MCF 10A (cell line): ENCODE measurements around the gene CNN2. TPM values are rescaled to one million over a fixed set of nuclear protein-coding genes. Genes with fewer than 3 reads are reported as not detected.

Source experiments
- BruUV-seq: library from RNA; stranded (reverse); fragments of 400-500 nt; replicated peaks from 2 replicates; lab custom pipeline; 2021; lab: Mats Ljungman, UMichigan
- CTCF ChIA-PET: fragments of 300-600 bp; sonication (Branson Sonifier 250); formaldehyde crosslinking; extraction: SDS; loops from one replicate; lab custom pipeline; 2021; ENCODE audit warnings: antibody characterized with exemption, inconsistent platforms; lab: Yijun Ruan, JAX
- POLR2A ChIA-PET: fragments of 300-600, 350-650 bp; sonication (Branson Sonifier 250); formaldehyde crosslinking; extraction: SDS; loops from one replicate; lab custom pipeline; 2020; ENCODE audit warnings: antibody characterized with exemption, inconsistent platforms; lab: Yijun Ruan, JAX
- DNase-seq: peaks from one replicate; pipeline ENCODE4 v3.0.0-alpha.2; 2018; ENCODE audit not compliant: unreplicated experiment
- H3K27ac Mint-ChIP-seq: one replicate; pipeline ENCODE4 v1.8.0; 2022; ENCODE audit warnings: mild to moderate bottlenecking, low read depth, mixed read lengths; ENCODE audit not compliant: unreplicated experiment
- H3K27me3 Mint-ChIP-seq: one replicate; pipeline ENCODE4 v1.8.0; 2022; ENCODE audit warnings: mixed read lengths; ENCODE audit not compliant: insufficient read depth, unreplicated experiment
- H3K36me3 Mint-ChIP-seq: one replicate; pipeline ENCODE4 v1.8.0; 2022; ENCODE audit warnings: mild to moderate bottlenecking, moderate library complexity, mixed read lengths; ENCODE audit not compliant: insufficient read depth, unreplicated experiment
- H3K4me1 Mint-ChIP-seq: one replicate; pipeline ENCODE4 v1.8.0; 2022; ENCODE audit warnings: mixed read lengths; ENCODE audit not compliant: insufficient read depth, unreplicated experiment
- H3K4me3 Mint-ChIP-seq: one replicate; pipeline ENCODE4 v1.8.0; 2022; ENCODE audit warnings: mild to moderate bottlenecking, moderate library complexity, mixed read lengths; ENCODE audit not compliant: unreplicated experiment
- H3K9me3 Mint-ChIP-seq: one replicate; pipeline ENCODE4 v1.8.0; 2022; ENCODE audit warnings: mixed read lengths; ENCODE audit not compliant: unreplicated experiment
- intact Hi-C: fragments of 100-400 bp; cut with micrococcal nuclease; formaldehyde crosslinking; loops from 2 replicates; pipeline ENCODE4 v1.14.1; 2022
- total RNA-seq: library from RNA; stranded (reverse); gene quantifications from 2 replicates; pipeline ENCODE4 v1.2.3, GENCODE V29; 2022
- TF ChIP-seq, protein P1 (sequence below): fragments of 200-600 bp; IDR thresholded peaks from one replicate; pipeline ENCODE4 v1.8.0; 2022; ENCODE audit warnings: antibody characterized with exemption, mild to moderate bottlenecking; ENCODE audit not compliant: unreplicated experiment

Gene CNN2
- total RNA-seq, 1 experiment from 2014 or later, result 166 TPM

- H3K27me3 Mint-ChIP-seq, result no peaks in the 10 kb centered on the region
- TF ChIP-seq, protein P1, sequence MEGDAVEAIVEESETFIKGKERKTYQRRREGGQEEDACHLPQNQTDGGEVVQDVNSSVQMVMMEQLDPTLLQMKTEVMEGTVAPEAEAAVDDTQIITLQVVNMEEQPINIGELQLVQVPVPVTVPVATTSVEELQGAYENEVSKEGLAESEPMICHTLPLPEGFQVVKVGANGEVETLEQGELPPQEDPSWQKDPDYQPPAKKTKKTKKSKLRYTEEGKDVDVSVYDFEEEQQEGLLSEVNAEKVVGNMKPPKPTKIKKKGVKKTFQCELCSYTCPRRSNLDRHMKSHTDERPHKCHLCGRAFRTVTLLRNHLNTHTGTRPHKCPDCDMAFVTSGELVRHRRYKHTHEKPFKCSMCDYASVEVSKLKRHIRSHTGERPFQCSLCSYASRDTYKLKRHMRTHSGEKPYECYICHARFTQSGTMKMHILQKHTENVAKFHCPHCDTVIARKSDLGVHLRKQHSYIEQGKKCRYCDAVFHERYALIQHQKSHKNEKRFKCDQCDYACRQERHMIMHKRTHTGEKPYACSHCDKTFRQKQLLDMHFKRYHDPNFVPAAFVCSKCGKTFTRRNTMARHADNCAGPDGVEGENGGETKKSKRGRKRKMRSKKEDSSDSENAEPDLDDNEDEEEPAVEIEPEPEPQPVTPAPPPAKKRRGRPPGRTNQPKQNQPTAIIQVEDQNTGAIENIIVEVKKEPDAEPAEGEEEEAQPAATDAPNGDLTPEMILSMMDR, result no peak
- no peak overlapping the region for H3K27ac Mint-ChIP-seq
- peaks cover 14% of the 10 kb centered on the region for H3K4me1 Mint-ChIP-seq
- ChIA-PET POLR2A (interaction anchor here (0.7 kb wide), 1 partner anchor 141 kb away, joined by 3 read pairs; no protein-coding TSS in a partner anchor), CTCF (interaction anchor here (0.6 kb wide), 1 partner anchor 165 kb away, joined by 3 read pairs; no protein-coding TSS in a partner anchor)
- no peak for DNase-seq
- no TSS peak for BruUV-seq
- H3K36me3 Mint-ChIP-seq, result peaks cover 26% of the 10 kb centered on the region
- no peak overlapping the region for H3K4me3 Mint-ChIP-seq
- intact Hi-C loops, result no loop called here
- H3K9me3 Mint-ChIP-seq, result no peaks in the 10 kb centered on the region
Observed at GRCh38 chr19:1079566-1080111, 53.2 kb downstream of the CNN2 start.

- TF ChIP-seq, protein P1, result no peak
- Mint-ChIP-seq H3K27ac (no peak overlapping the region), H3K4me3 (no peak overlapping the region), H3K4me1 (peaks cover 12% of the 10 kb centered on the region), H3K27me3 (no peaks in the 10 kb centered on the region), H3K9me3 (no peaks in the 10 kb centered on the region), H3K36me3 (peaks cover 33% of the 10 kb centered on the region)
- BruUV-seq, result no TSS peak
- ChIA-PET CTCF (interaction anchor here (0.6 to 2.0 kb wide), 3 partner anchors 16 to 164 kb away, joined by 3 to 6 read pairs (median 5); no protein-coding TSS in a partner anchor), POLR2A (interaction anchor here (0.7 to 1.7 kb wide), 4 partner anchors 14 to 775 kb away, joined by 3 to 4 read pairs (median 3); no protein-coding TSS in a partner anchor)
- DNase-seq, result no peak
- intact Hi-C loops, result no loop called here
Observed at GRCh38 chr19:1080360-1081161, 54.2 kb downstream of the CNN2 start.

GRCh38 chr19:1081301-1082164 lies 55.1 kb downstream of the CNN2 start:
- H3K36me3 Mint-ChIP-seq, result peaks cover 42% of the 10 kb centered on the region
- DNase-seq, result no peak
- POLR2A ChIA-PET, result interaction anchor here (0.6 to 1.7 kb wide), 3 partner anchors 13 to 136 kb away, joined by 3 to 4 read pairs (median 4); no protein-coding TSS in a partner anchor
- H3K27ac Mint-ChIP-seq, result no peak overlapping the region
- no peaks in the 10 kb centered on the region for H3K27me3 Mint-ChIP-seq
- no TSS peak for BruUV-seq
- no peaks in the 10 kb centered on the region for H3K9me3 Mint-ChIP-seq
- CTCF ChIA-PET, result interaction anchor here (0.5 to 2.0 kb wide), 3 partner anchors 17 to 142 kb away, joined by 3 to 6 read pairs (median 5); no protein-coding TSS in a partner anchor
- peak overlapping the region; percentile 58 for H3K4me3 Mint-ChIP-seq
- TF ChIP-seq, protein P1, result no peak
- peaks cover 6% of the 10 kb centered on the region for H3K4me1 Mint-ChIP-seq
- intact Hi-C loops, result no loop called here
